K562 (cell line): ENCODE data around the gene SH3D19. TPM values are rescaled to one million over a fixed set of nuclear protein-coding genes. Genes with fewer than 3 reads are reported as not detected.

ENCODE experiments used
- BCLAF1 ChIP-seq, 2 experiments: fragments of 450-650 bp in 1 of 2; IDR thresholded peaks; 2 replicates each; pipeline ENCODE4 v1.6.1; 2011 to 2017; ENCODE audit warnings: low read depth in 2 of 2, antibody characterized with exemption in 1 of 2, borderline replicate concordance in 1 of 2, low read length in 1 of 2, mild to moderate bottlenecking in 1 of 2, mixed read lengths in 1 of 2; ENCODE audit not compliant: control insufficient read depth in 1 of 2
- HBP1 ChIP-seq: fragments of 450-650 bp; formaldehyde crosslinking; IDR thresholded peaks from 2 replicates; pipeline ENCODE4 v1.4.0; 2022; ENCODE audit warnings: missing genetic modification characterization
- TCF15 ChIP-seq: fragments of 250-450 bp; sonication (Bioruptor Pico); IDR thresholded peaks from 2 replicates; pipeline ENCODE4 v1.8.0; 2022; ENCODE audit warnings: moderate library complexity, mild to moderate bottlenecking, inconsistent platforms
- ZNF511 ChIP-seq: sonication (generic); formaldehyde crosslinking; IDR thresholded peaks from 2 replicates; pipeline ENCODE4 v1.8.0; 2022; ENCODE audit warnings: mild to moderate bottlenecking, missing genetic modification reagents
- polyA plus RNA-seq, 8 experiments: library from polyadenylated mRNA; depleted of rRNA in 4 of 8; stranded (reverse) in 5 of 8; unstranded in 3 of 8; fragments of >200 nt; fragmentation: Nextera tagmentation in 2 of 8; fragmentation: Illumina TruSeq in 1 of 8; extraction: Ambion mirVana in 2 of 8; extraction: Trizol in 1 of 8; gene quantifications; 2 replicates each; pipeline versions ENCODE4 v1.2.1 to v1.2.3, GENCODE V29; 2011 to 2014; ENCODE audit warnings: inconsistent platforms in 1 of 8, missing spikeins in 1 of 8
- total RNA-seq, 7 experiments: library from RNA; depleted of rRNA in 6 of 7; stranded (reverse); fragments of >200 nt in 6 of 7; fragmentation: Illumina TruSeq in 2 of 7; extraction: Trizol in 2 of 7; gene quantifications; 2 replicates each; pipeline versions ENCODE4 v1.2.1 to v1.2.3, GENCODE V29; 2011 to 2021; ENCODE audit warnings: low replicate concordance in 1 of 7

Gene SH3D19
- total and polyA plus RNA-seq, 9 of the 15 experiments (the other 6 are each of a cell fraction or from before 2014, with no cell fraction given): 0.42 to 2.2 (median 1.1) TPM; not detected in 6

- TF ChIP-seq ZNF511 (CRISPR knock-in tag) (no peak), TCF15 (CRISPR knock-in tag) (no peak), HBP1 (CRISPR knock-in tag) (no peak), BCLAF1 (IDR thresholded peaks at IDR 0.05; ENCODE audit: borderline replicate concordance in 1 of 2, control insufficient read depth in 1 of 2, low read depth in 2 of 2, low read length in 1 of 2) (no peak)
These were observed 107.1 kb downstream of the SH3D19 start (continued) for GRCh38 chr4:151218343-151218742.
